NCI-H748 treated with DMSO at 0.1 percent for 48 hours (cell line): ENCODE results near the gene RING1.

ENCODE experiments used
- DNase-seq: peaks from one replicate; lab custom pipeline; 2025; lab: John Stamatoyannopoulos, UW

Gene RING1

DNA sequence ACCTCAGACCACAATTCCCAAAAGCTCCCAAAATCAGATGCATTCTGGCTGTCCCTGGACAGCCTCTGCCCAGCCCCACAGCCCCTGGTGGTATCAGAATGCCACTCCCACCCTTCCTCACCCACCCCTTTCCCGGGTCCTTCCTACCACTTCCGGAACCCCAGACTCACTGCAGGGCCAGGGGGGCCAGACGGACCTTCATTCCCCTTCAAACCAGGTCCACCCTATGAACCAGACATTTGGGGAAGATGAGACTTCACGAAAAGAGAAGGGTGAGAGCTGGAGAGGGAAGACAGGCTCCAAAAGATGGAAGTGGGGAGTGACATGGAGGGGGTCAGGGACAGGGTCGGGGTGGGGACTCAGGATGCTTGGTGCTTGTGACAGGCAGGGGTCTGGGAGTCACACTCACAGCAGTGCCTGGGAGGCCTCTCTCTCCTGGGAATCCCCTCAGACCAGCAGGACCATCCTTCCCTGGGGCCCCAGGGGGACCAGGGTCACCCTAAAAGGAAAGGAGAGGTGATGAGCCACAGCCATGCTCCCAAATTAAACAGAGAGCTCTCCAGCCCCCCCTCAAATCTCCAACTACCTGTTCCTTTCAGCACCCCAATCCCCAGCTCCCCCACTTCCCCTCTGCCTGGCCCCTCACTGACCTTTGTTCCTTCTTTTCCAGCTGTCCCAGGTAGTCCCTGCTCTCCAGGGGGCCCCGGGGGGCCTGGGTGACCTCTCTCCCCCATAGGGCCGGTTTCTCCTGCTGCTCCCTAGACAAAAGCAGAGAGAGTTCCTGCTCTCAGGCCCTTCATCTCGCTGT, 36.2 kb upstream of the RING1 start:
- DNase-seq, result no peak

DNA sequence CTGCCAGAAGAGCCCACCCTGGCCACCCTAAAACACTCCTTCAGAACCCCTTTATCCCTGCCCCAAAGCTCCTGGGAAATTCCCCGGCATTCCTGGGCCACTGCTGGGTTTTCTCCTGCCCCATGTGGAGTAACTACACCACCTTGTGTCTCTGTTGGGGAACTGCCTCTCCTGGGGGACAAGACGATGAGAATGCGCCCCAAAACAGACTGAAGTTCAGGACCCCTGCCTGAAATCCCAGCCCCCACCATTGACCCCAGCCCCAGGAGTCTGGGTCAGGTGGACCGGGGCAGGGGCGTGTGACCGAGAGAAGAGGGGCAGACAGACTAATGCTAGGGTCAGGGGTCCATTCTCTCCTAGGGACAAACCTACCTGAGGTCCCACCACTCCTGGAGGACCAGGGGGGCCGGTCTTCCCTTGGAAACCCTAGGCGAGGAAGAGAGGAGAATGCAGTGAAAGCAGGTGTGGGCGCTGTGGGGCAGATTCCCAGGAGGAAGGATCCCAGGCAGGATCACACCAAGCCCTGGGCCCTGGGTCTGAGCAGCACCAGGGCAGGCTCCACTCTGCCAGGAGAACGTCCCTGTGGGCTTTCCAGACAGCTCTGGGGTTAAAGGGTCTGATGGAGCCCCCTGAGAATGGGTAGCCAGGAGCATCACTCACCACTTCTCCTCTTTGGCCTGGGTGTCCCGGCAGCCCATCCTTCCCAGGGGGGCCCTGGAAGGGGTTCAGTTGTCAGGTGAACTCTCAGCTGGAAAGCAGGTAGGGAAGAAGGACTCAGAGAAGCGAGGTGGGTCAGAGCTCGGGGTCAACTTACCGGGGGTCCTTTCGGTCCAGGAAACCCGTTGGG, 35.4 kb upstream of the RING1 start:
- no peak for DNase-seq

DNA sequence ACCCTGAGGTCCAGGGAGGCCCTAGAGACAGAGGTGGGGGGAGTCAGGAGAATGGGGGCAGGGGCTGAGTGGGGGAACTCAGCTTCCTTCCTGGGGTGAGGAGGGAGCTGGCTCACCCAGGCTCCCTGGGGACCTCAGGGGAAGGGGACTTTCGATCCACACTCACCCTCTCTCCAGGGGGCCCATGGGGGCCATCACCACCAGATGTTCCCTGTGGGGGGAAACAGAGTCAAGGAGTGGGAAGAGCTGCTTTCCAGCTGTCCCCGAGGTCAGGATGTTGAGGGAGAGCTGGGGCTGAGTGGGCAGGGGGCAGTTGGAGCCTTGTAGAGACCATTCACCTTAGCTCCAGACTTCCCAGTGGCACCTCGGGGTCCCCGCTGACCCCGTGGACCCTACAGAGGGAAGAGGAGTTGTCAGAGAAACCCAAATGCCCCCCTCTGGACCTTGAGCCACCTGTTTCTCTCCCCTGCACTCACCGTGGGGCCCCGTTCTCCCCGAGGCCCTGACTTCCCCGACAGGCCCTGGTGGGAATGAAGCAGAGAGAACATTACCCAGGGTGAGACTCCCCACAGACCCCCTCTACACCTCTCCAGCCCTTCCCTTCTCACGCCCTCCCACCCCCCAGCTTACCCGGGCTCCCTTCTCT, 34.6 kb upstream of the RING1 start:
- DNase-seq, result no peak

DNA sequence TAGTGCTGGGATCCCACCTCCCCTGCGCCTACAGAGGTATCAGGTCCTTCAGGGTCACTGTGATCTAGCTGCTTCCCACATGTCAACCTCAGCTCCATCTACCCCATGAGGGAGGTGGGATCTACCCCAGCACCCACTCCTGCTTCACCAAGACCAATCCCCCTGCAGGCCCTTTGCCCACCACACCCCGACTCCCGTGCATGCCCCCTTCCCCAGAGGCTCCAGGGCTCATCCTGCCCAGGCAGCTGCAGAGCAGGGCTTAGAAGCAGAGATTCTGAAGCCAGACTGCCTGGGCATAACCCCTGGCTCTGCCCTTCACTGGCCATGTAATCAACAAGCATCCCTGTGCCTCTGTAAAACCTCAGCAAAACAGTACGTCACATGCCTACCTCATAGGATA, 33.5 kb upstream of the RING1 start:
- no peak for DNase-seq

DNA sequence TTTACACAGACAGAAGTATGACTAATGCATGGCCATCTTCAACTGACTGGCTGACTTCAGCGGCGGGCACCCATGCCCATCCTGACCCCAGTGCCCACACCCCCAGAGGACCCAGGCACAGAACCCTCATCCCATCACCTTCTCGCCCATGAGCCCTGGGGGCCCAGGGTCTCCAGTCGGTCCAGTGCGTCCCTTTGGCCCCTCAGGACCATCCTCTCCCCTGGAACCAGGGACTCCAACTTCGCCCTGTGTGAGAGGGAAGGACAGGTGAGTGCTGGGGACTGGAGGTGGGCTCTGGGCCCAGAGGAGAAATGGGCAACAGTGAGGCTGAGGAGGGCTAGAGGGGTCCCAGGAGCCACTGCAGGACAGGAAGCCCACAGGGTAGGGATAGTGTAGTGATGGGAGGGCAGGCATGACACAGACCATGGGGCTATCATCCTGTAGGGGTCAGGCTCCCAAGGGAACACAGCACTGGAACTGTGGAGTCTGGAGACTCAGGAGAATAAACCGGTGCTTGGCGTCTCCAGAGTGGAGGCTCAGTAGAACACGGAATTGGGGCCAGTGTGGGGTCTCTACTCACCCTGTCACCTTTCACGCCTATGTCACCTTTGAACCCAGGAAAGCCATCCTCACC, 32.7 kb upstream of the RING1 start:
- DNase-seq, result no peak

DNA sequence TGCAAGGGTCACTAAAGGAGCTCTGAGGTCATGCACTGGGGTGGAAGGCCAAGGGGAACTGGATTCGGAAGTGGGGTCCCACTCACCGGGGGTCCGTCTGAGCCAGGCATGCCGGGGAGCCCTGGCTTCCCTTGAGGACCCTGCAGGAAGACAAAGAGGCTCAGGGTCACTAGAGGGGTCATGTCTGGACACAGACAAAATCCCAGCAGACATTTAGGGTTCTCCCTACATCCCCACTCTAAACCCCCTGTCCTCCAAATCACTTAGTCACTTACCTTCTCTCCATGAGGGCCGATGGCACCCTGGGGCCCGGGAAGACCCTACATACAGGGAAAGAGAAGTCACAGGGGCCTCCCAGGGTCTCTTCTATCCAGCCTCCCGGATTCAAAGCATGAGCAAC, 31.4 kb upstream of the RING1 start:
- no peak for DNase-seq

DNA sequence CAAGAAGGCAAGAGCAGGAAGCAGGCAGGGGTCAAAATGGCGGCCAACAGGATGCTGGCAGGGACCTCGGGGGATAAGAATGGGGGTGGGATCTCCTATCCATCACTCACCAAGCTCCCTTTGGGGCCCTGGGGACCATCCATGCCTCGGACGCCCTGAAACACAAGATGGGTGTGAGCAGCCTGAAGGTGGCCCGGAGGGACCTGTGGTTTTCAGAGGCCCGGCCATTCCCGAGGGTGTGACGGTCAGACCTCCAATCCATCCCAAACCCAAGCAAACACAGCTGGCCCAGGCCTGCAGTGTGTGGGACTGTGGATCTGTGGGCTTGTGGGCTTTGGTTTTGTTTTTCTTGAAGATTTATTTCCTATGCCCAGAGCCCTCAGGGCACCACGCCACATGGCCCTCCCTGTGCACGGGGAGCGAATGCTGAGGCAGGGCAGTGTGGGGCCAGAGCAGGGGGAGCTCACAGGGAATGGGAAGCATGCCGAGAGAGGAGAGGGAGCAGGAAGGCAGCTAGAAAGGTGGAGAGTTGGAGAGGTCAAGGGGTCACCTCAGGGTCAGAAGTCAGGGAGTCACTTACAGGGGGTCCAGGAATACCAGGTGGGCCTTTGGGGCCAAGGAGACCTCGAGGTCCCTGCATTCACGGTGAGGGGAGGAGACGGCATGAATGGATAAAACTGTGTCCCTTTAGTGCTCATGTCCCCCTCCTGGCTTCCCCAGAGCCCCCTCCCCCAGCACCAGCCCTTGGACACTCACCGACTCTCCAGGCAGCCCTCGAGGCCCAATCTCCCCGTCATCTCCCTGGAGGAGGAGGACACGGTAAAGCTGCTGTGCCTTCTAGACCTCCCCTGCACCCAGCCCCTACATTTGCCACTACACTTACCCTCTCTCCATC, 30.5 kb upstream of the RING1 start:
- DNase-seq, result no peak

DNA sequence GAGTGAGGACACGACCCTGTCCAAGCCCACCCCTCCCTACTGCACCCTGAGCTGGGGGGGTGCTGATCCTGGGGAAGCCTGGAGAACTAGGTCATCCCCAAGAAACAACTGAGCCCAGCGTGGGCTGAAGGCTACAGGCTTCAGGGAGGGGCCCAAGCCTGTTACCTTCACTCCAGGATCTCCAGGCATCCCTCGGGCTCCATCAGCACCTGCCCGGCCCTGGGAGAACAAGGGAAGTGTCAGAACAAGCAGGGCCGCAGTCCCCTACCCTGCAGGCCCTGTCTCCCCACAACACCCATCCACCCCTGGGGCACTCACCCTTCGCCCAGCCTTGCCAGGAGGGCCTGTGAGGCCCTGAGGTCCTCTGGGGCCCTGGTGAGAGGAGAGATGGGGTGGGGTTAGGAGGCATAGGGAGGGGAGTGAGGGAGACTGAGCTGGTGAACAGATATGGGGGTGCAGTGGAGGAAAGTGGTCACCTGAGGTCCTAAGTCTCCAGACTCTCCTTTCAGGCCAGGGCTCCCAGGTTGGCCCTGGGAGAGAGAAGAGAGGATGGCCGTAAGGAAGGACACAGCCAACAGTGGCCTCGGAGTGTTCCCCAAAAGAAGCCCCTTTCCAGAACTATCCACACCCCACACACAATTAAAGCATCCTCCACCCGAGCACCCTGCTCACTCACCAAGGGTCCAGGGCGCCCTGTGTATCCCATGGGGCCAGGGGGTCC, 29.4 kb upstream of the RING1 start:
- DNase-seq, result no peak

DNA sequence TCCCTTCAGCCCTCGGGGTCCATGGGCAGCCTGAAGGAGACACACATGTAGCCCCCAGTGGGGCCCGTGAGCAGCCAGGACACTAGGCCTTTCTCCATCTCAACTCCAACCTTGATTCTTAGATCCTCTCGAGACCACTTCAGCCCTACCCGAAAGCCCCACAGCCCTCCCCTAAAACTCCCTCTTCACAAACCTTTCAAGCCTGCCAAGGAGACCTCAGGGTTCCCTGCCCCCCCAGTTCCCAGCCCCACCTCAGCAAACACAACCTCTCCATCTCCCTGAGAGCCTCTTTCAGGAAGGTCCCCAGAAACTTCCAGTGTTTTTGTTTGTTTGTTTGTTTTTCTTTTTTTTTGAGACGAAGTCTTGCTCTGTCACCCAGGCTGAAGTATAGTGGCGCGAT, 27.2 kb upstream of the RING1 start:
- DNase-seq, result no peak

DNA sequence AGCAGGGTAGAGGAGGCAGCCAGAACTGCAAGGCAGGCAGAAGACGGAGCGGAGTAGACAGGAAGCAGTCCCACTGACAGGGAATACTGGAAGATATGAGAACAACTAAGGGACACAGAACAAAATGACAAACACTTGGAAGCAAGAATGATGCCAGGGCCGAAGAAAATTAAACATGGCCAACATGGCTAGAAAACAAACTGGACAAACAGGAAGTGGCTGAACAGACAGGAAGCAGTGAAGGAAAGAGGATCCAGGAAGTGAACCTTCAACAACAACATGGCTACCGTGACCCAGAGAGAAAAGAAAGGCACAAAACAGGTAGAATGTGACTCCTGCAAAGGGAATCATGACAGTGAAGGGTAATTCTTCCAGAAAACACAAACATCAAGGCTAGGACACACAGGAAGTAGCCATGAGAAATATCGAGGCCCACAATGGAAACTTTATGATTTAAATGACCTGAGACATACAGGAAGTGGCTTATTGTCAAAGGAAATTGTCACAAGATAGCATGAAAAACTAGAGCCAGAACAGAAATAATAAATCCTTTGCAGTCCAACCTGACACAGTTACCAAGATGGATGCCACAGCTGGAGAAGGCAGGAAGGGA, 25.1 kb upstream of the RING1 start:
- no peak for DNase-seq

DNA sequence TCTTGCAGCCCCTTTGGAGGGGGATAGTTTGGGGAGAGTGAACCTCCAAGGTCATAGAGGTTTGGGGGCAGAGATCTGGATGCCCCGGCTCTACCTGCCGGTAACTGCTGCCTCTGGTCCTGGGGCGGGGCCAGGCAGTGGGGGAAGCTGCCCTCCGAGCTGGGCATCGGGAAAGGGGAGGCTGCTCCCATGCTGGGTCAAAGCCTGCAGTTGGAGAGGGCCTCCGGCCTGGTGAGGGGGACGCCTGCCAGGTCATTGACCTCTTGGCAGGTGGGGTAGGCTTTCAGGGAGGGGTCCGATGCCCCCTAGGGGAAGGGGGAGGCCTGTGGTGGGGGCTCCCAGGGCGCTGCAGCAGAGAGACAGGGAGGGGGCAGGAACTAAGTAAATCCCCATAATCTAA, 23.1 kb upstream of the RING1 start:
- DNase-seq, result no peak

DNA sequence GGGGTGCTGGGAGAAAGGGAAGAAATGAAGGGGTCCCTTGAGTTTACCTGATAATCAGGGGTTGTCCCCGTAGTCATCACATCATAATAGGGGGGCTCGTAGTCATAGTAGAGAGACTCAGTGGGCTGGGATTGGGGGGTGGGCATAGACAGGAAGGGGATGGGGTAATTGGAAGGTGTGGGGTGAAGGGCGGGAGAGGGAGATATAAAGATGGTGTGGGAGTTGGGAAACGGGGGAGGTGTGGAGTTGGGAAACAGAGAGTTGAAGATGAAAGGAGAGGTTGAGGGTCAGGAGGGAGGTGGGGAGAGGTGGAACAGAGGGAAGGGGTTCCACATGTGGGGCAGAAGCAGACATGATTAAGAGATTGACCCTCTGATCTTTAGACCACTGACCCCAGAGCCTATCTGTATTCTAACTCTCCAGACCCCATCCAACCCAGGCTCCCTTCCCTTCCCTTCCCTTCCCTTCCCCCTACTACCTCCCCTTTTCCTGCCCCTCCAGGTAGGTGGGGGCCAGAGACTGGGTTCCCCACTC, 22.6 kb upstream of the RING1 start:
- no peak for DNase-seq

DNA sequence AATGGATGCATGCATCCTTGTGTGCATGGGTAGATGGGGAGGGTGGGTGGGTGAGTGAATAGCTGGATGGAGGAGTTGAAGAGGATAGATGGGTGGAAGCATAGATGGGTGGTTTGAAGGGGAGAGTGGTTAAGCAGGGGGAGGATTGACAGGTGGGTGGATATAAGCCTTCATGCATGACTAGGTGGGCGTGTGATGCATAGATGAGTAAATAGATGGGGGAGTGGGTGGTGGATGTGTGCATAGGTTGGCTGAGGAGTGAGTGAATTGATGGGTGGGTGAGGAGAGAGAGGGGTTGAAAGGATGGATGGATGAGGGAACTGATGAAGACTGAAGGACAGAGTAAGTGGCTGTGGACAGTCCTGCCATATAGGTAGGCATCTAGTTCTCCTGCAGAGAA, 20.5 kb upstream of the RING1 start:
- DNase-seq, result no peak

DNA sequence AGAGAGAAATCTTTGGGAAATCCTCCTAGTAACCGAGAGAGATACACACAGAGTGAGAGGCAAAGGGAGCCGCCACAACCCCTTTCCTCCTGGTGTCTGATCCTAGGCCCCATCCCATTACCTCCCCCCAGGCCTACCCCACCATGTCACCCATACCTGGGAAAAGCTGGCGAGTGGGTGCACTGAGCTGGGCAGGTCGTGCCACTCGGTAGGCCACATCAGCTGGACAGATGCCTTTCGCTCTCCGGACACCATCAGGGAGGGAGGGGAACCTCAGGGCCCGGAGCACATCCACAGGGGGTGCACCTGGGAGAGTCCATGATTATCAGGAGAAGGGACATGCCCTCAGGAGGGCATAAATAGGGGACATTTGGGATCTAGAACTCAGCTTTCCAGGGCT, 19.1 kb upstream of the RING1 start:
- no peak for DNase-seq

DNA sequence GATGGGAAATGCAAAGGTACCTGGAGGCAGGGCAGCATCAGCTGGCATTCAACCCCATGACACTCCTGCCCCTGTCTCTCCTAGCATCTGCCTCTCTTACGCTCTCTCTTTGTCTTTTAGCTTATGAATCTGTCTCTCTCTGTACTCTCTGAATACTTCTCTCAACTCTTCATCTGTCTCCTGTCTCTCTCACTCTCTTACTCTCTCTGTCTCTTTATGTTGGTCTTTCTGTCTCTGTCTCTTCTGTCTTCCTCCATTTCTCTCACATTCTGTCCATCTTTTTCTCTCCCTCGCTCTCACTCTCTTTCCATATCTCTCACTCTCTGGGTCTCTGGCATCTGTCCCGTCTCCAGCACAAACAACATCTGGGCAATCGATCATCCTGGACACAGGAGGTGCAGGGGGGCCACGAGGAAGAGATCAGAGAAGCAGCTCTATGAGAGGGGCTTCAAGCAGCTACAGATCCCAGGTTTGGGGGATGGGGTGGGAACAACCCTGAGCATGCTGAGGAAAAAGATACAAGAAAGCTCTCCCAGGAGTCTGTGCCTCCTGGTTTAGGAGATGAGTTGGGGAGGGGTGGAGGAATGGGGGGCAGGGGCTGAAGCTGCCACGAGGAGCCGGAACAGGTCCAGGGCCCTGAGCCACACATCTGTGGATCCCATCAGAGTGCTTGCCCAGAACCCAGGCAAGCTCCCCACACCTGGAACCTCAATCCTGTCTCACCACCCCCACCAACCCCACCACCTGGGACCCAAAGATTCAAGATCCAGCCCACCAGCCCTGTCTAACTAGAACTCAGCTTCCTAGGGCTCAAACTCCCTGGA, 18.5 kb upstream of the RING1 start:
- no peak for DNase-seq

DNA sequence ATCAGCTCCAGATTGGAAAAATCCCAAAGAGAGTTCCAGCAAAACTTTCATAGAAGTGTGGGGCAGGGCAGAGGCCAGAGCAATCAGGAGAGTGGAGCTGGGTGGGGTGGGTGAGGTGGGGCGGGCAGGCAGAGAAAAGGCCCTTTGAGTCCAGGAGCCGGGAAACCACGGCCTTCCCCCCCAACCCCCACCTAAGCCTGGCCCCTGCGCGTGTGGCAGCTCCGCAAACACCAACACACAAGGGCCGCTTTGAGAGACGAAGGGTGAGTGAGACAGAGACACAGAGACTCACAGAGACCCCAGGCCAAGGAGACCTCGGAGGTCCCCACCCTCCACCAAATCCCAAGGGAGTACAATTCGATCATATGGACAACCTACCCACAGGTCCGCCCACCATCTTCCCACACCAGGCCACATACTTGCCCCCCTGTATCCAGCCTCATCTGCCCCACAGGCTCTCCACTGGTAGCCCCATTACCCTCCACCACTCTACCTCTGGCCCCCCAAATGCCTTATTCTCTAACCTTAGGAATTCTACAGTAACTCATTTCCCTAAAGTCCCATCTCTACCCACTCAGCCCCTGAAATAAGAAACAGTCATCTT, 17.7 kb upstream of the RING1 start:
- no peak for DNase-seq

DNA sequence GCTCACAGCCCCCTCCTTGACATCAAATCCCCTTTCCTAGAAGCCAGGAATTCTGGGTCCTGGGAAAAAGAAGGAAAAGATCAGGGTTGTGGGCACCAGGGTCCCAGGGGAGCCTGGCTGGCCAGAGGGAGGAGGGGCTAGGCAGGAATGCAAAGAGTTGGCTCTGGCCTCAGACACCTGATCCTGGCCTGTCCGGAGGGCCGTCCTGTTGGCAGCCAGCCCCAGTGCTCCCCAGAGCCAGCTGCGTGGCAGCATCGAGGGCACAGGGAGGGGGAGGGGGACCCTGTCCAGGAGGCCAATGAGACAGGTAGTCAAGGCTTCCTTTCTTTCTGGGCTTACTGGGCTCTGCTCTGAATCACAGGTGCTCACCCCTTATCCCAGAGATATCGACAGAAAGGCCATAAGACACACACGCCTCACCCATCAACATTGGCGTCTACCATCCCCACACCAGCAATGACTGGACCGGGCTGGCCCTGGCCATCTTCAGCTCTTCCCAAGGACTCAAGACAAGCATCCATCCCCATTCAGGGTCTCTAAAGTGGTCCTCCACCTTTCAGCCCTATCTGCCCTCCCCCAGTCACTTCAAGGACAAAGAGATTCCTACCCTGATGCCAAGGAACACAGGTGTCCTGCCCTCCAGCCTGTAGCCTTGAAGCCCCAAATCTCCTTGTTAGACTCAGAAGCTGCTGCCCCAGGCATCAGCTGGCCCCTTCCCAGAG, 16.8 kb upstream of the RING1 start:
- DNase-seq, result no peak

DNA sequence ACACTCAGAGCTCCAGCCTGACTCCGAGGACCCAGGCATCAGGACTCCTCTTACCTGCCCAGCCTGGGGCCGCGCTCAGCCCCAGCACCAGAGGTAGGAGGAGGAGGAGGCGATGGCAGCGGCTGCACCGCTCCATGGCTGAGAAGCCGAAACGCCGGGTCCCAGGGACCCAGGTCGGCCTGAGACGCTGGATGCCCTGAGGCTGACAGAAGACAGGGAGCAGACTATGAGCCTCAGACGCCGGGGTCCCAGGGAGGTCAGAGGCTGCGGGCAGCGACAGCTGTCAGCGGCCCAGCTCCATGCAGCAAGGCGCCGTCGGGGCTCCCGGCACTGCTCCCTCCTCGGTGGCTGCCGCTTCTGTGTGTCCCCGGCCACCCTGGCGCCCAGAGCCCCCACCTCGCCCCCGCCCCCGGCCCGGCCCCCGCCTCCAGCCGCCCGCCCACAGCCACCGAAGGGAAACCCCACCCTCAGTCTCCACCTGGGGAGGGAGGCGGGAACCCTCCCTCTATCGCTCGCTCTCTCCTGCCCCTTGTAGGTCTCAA, 16.1 kb upstream of the RING1 start, which contains the start of gene COL11A2:
Gene COL11A2, minus strand, starts transcription at position 363 of the 542 bp plus-strand sequence. Its CDS starts 227 bp downstream, at position 136.
- peak; percentile 43 for DNase-seq
